Activated effector memory CD4-positive, alpha-beta T cell treated with anti-CD3 and anti-CD28 coated beads, Interleukin-2, amount 50 U/mL, for 16 hours (primary cell): Measurements from ENCODE around the gene GANAB.
"Not testable (repeated sequence)": the region's sequence is repeated elsewhere in the genome, so short reads cannot be mapped to it uniquely, and the experiment has no call there.

ENCODE experiments used
- DNase-seq: peaks from one replicate; pipeline ENCODE4 v3.0.0-alpha.2; 2020

Gene GANAB

DNA sequence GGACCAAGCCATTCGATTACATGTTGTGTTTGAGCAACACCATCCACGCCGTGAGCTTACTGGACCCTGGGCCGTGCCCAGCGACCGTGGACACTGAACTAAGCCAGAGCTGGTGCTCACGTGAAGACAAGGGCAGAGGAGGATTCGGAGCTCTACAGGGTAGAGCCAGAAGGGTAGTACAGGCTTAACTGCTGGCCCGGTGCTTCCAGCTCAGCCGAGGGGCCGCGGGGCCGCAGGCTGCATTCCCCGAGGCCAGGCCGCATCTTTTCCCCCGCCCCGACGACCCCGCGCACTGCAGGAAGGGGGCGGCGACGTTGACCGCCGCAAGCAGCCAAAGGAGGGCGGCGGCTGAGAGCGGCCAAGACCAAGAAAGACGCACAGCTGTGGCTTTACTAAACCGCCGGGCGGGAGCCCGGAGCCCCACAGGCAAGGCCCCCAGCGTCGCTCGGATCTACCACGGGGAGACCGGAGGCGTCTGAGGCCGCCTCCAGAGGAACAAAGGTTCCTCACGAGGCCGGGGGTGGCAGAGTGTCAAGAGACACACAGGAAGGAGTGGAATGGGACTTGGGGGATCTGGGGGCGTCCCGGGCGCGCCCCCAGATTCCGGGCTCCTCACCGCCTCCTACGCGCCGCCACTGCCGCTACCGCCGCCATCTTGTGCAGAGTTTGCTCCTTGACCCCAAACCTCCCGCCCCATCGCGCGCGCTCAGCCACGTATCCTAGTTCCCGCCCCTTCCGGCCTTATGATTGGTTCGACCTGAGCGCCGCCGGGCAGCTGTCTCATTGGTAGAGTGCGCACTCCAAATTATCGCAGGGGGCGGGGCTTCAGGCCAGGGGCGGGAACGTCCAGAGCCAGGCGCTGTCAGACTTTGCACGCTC, at the start of gene GANAB:
GANAB (minus strand) TSS at position 668 of the 879 bp plus-strand sequence; CDS start at position 654, 14 bp downstream.
- DNase-seq = peak; percentile 100

DNA sequence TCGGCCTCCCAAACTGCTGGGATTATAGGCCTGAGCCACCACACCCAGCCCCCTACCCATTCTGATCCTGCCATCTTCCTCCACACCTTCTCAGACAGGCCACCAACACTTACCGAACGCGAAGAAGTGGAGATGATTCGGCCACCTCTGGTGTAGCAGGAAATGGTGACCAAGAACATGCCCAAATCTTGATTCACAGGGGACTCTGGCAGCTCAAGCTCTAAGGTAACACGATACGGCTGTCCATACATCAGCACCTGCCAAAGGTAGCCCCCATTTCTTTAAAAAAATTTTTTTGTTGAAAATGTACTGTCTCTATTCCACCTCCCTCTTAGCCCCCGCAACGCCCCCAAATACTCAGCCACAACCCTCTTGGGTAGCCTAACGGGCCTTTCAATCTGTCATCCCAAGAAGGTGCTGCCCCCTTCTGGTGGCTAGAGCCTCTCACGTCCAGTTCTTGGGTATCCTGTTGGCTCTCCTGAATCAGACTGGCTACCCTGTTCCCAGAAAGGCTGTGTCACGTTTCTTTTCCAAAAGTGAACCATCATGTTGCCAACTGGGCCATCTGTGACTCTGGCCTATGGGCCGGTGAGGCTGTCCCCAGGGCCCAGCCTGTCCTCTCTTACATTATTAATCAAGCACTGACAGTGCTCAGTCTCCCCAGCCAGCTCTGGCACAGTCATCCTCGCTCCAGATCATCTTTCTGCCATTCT, 48.2 kb upstream of the GANAB start:
- peak; percentile 91 for DNase-seq

GRCh38 chr11:62693624-62694023, 47.2 kb upstream of the GANAB start:
- not testable (repeated sequence) for DNase-seq

- no peak for DNase-seq
Measured at GRCh38 chr11:62689421-62690183, 43.2 kb upstream of the GANAB start, which contains the start of gene LRRN4CL. Gene LRRN4CL, minus strand, starts transcription at chr11:62689530. Its CDS starts 1,022 bp downstream, at chr11:62688508.

- DNase-seq = no peak
Measured at GRCh38 chr11:62688491-62688890, 42.1 kb upstream of the GANAB start.

DNA sequence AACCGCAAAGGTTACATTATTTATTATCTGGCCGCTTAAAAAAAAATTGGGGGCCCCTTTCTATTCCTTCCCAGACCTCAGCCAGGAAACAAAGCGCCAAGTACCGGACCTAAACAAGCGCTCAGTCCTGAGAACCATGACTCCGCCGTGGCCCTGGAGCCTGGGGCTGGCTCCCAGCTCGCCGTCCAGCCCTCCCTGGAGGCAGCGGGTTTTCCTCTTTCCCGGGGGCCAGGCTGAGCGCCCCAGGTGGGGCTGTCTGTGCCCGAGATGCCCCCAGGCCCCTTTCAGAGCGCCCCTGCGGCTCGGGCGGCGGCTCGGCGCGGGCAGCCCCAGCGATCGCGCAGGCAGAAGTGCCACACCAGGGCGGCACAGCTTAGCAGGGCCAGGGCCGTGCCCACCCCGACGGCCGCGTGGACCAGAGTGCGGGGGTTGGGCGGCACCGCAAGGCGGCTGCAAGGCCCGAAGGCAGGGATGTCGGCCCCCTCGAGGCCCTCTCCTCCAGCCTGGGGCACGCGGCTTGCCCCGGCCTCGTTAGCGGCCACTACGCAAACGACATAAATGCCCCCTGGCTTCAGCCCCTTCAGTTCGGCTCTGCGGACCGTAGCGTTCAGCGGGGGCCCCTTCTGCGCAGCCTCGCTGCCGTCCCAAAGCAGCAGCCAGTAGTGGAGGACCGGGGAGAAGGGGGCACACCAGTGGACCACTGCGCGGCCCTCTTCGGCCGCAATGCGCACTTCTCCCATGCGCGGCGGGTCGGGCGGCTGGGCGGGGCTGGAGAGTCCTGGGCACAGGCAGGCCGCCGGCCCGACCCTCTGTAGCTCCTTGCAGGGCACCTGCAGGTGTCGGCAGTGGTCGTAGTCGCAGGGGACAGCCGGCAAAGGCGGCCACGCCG, 41.3 kb upstream of the GANAB start:
- DNase-seq = no peak

DNA sequence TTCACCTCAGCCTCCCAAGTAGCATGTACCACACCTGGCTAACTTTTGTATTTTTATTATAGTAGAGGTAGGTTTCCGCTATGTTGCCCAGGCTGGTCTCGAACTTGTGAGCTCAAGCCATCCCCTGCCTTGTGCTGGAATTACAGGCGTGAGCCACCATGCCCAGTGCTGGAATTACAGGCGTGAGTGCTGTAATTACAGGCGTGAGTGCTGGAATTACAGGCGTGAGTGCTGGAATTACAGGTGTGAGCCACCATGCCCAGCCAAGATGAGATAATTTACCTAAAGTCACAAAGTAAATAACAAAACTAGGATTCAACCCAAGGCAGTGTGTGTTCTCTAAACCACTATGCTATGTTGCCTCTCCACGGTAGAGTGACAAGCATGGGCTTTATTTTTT, 36.1 kb upstream of the GANAB start:
- no peak for DNase-seq

DNA sequence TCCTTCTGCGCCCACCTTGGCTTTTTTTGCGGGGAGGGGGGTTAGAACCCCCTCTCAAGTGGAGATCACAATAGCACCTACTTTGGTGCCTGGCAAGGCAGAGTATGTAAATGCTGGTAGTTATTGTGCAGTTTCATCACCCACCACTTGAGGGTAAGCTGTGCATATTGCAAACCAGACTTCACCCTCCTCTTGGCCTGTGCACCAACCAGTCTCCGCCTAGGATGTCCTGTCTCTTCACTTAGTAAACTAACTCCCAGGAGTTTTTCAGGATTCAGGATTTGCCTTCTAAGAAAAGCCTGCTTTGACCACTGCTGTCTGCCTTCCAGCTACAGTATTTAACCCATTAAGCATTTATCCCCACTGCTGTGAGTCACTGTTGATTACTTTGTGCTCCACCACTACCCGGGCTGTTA, 34.4 kb upstream of the GANAB start:
- no peak for DNase-seq

DNA sequence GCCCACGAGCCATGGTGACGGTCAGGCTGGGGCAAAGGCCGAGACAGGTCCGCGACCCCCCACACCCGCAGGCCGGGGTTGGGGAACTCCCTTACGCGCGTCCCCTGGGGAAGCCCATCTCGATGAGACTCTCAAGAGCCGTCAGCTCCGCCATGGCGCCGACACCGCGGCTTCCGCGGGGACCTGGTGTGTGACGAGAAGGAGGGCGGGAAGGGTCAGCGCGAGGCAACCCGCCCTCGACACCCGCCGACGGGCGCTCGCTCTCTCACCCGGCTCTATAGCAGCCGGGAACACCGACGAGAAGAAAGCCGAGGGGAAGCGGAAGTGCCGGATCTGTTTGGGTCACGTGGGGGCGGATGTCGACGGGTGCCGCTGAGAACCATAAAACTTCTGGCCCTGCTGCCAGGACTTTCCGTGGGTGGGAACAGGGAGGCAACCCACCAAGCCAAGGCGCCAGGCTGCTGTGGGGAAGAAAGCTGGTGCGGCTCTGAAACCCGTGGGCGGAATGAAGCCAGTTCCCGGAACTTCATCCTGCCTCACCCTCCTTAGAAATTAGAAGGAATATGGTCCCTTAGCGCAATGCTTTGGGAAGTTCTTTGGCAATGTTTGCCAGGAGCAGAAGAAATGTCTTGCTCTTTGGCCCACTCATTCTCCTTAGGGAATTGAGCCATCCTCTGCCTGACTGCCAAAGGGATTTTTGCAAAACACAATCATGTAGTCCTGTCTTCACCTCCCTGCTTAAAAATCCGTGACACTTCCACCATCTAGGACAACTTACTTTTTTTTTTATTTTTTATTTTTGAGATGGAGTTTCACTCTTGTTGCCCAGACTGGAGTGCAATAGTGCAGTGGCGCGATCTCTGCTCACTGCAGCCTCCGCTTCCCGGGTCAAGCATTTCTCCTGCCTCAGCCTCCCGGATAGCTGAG, 32.6 kb upstream of the GANAB start, which contains the start of gene UBXN1:
UBXN1 (minus strand) TSS at position 304 of the 927 bp plus-strand sequence; CDS start at position 154, 150 bp downstream.
- DNase-seq = peak; percentile 94

- no peak for DNase-seq
Measured at GRCh38 chr11:62678433-62678769, 32.0 kb upstream of the GANAB start.

- no peak for DNase-seq
Measured at GRCh38 chr11:62677714-62678113, 31.3 kb upstream of the GANAB start.

DNA sequence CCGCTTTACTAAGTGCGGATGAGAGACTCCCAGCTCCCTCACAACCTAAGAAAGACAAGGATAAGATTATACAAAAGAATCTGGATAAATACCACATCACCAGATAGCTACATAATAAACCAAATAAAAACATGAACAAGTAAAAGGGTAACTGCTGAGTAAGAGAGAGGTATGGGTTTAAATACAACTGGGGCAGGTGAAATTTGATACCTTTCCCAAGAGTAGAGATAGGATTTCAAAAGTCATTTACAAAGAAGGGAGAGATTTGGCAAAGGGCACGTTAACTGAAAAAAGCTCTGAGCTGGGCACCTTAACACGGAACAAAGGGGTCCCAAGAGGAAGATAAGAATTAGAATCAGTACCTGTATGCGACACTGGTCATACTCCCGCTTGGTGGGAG, 30.7 kb upstream of the GANAB start:
- no peak for DNase-seq

GRCh38 chr11:62676698-62677097, 30.3 kb upstream of the GANAB start:
- DNase-seq = no peak

DNA sequence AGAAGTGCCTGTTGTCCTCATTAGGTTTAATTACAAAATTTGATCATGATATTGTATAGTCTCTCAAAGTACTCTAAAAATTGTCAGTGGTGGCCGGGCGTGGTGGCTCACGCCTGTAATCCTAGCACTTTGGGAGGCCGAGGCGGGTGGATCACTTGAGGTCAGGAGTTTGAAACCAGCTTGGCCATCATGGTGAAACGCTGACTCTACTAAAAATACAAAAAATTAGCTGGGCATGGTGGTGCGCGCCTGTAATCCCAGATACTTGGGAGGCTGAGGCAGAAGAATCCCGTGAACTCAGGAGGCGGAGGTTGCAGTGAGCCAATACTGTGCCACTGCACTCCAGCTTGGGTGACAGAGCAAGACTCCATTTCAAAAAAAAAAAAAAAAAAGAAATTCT, 29.0 kb upstream of the GANAB start:
- not testable (repeated sequence) for DNase-seq

GRCh38 chr11:62673196-62673525, 26.7 kb upstream of the GANAB start:
- DNase-seq = no peak

DNA sequence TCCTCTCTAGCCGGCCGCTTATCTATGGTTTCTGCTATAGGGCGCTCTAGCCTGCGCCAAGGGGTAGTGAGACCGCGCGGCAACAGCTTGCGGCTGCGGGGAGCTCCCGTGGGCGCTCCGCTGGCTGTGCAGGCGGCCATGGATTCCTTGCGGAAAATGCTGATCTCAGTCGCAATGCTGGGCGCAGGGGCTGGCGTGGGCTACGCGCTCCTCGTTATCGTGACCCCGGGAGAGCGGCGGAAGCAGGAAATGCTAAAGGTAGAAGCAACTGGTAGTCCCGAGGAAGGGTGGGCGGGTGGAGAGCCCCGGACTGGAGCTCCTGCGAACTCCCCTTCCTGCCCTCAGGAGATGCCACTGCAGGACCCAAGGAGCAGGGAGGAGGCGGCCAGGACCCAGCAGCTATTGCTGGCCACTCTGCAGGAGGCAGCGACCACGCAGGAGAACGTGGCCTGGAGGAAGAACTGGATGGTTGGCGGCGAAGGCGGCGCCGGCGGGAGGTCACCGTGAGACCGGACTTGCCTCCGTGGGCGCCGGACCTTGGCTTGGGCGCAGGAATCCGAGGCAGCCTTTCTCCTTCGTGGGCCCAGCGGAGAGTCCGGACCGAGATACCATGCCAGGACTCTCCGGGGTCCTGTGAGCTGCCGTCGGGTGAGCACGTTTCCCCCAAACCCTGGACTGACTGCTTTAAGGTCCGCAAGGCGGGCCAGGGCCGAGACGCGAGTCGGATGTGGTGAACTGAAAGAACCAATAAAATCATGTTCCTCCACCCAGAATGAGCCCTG, 25.4 kb upstream of the GANAB start, which contains the start of the genes LBHD1 and UQCC3:
LBHD1 (minus strand) TSS at position 660 of the 782 bp plus-strand sequence. CDS start 2,236 bp downstream, outside the sequence.
UQCC3 (plus strand) TSS at position 66 of the 782 bp plus-strand sequence; CDS start at position 139, 73 bp downstream.
- peak; percentile 89 for DNase-seq

- DNase-seq = no peak
Measured at GRCh38 chr11:62671236-62671607, 24.8 kb upstream of the GANAB start.

GRCh38 chr11:62669420-62670161, 23.2 kb upstream of the GANAB start:
- no peak for DNase-seq

GRCh38 chr11:62667460-62667859, 21.0 kb upstream of the GANAB start:
- no peak for DNase-seq
